Trophoblast cell (in vitro differentiated cells and primary cell): ENCODE measurements around the gene RSPH10B2.
"Not testable (repeated sequence)": the region's sequence is repeated elsewhere in the genome, so short reads cannot be mapped to it uniquely, and the experiment has no call there.

Source experiments
- DNase-seq, 2 donors: peaks; one replicate each; pipeline ENCODE4 v3.0.0-alpha.2; 2016
- H2AFZ ChIP-seq: 2 replicates; pipeline ENCODE4 v1.6.1; 2013; ENCODE audit warnings: low read length, moderate library complexity, mild to moderate bottlenecking; ENCODE audit not compliant: insufficient read depth, poor library complexity
- H2AK5ac ChIP-seq: 2 replicates; pipeline ENCODE4 v1.6.1; 2013; ENCODE audit warnings: mild to moderate bottlenecking, low read length
- H2BK120ac ChIP-seq: 2 replicates; pipeline ENCODE4 v1.6.1; 2013; ENCODE audit warnings: low read length, mild to moderate bottlenecking, moderate library complexity; ENCODE audit not compliant: insufficient read depth, poor library complexity
- H2BK12ac ChIP-seq: 2 replicates; pipeline ENCODE4 v1.6.1; 2013; ENCODE audit warnings: mild to moderate bottlenecking, low read length, moderate library complexity
- H2BK5ac ChIP-seq: 2 replicates; pipeline ENCODE4 v1.6.1; 2013; ENCODE audit warnings: low read length, low read depth, moderate library complexity, mild to moderate bottlenecking; ENCODE audit not compliant: poor library complexity
- H3K14ac ChIP-seq: 2 replicates; pipeline ENCODE4 v1.6.1; 2013; ENCODE audit warnings: mild to moderate bottlenecking, low read length
- H3K18ac ChIP-seq: 2 replicates; pipeline ENCODE4 v1.6.1; 2013; ENCODE audit warnings: mild to moderate bottlenecking, low read length
- H3K23ac ChIP-seq: 2 replicates; pipeline ENCODE4 v1.6.1; 2013; ENCODE audit warnings: low read length
- H3K27ac ChIP-seq: 2 replicates; pipeline ENCODE4 v1.5.1; 2013; ENCODE audit warnings: low read depth, mild to moderate bottlenecking, inconsistent platforms, low read length, moderate library complexity
- H3K27me3 ChIP-seq: 2 replicates; pipeline ENCODE4 v1.6.1; 2013; ENCODE audit warnings: inconsistent platforms, mild to moderate bottlenecking, low read length, moderate library complexity; ENCODE audit not compliant: insufficient read depth
- H3K36me3 ChIP-seq, 2 experiments: 1 replicate in 1 of 2; 2 replicates in 1 of 2; pipeline ENCODE4 v1.6.1; 2013; ENCODE audit warnings: low read length in 2 of 2, mild to moderate bottlenecking in 2 of 2, moderate library complexity in 1 of 2; ENCODE audit not compliant: insufficient read depth in 2 of 2, control insufficient read depth in 1 of 2
- H3K4ac ChIP-seq: 2 replicates; pipeline ENCODE4 v1.6.1; 2013; ENCODE audit warnings: low read depth, mild to moderate bottlenecking, low read length, moderate library complexity
- H3K4me1 ChIP-seq, 2 experiments: 1 replicate in 1 of 2; 2 replicates in 1 of 2; pipeline ENCODE4 v1.6.1; 2013; ENCODE audit warnings: low read length in 2 of 2, mild to moderate bottlenecking in 2 of 2, moderate library complexity in 1 of 2; ENCODE audit not compliant: insufficient read depth in 2 of 2, control insufficient read depth in 1 of 2
- H3K4me2 ChIP-seq: 2 replicates; pipeline ENCODE4 v1.6.1; 2013; ENCODE audit warnings: inconsistent platforms, mild to moderate bottlenecking, low read length, moderate library complexity
- H3K4me3 ChIP-seq: 2 replicates; pipeline ENCODE4 v1.5.1; 2013; ENCODE audit warnings: mild to moderate bottlenecking, low read depth, low read length, inconsistent platforms
- H3K79me1 ChIP-seq: one replicate; pipeline ENCODE4 v1.6.1; 2013; ENCODE audit warnings: low read length
- H3K79me2 ChIP-seq: 2 replicates; pipeline ENCODE4 v1.6.1; 2013; ENCODE audit warnings: low read length, mild to moderate bottlenecking; ENCODE audit not compliant: control insufficient read depth, insufficient read depth, poor library complexity
- H3K9ac ChIP-seq: 2 replicates; pipeline ENCODE4 v1.6.1; 2013; ENCODE audit warnings: mild to moderate bottlenecking, low read length
- H3K9me3 ChIP-seq: 2 replicates; pipeline ENCODE4 v1.6.1; 2013; ENCODE audit warnings: low read depth, mild to moderate bottlenecking, control low read depth, inconsistent platforms, low read length; ENCODE audit not compliant: insufficient read depth
- H4K12ac ChIP-seq: 2 replicates; pipeline ENCODE4 v1.6.1; 2013; ENCODE audit warnings: low read depth, mild to moderate bottlenecking, low read length, moderate library complexity
- H4K8ac ChIP-seq: 2 replicates; pipeline ENCODE4 v1.6.1; 2013; ENCODE audit warnings: low read depth, mild to moderate bottlenecking, low read length, moderate library complexity
- H4K91ac ChIP-seq: one replicate; pipeline ENCODE4 v1.6.1; 2013; ENCODE audit warnings: low read depth, mild to moderate bottlenecking, low read length, moderate library complexity
- WGBS: extraction: QIAGEN DNeasy Blood & Tissue Kit; methylation state at CpG from one replicate; pipeline ENCODE4 v1.1.7; 2013; ENCODE audit warnings: missing lambda C conversion rate; ENCODE audit not compliant: insufficient read length, insufficient coverage; ENCODE audit errors: extremely low coverage; 5-methylcytosine and 5-hydroxymethylcytosine counted together

The RSPH10B2 gene

DNA sequence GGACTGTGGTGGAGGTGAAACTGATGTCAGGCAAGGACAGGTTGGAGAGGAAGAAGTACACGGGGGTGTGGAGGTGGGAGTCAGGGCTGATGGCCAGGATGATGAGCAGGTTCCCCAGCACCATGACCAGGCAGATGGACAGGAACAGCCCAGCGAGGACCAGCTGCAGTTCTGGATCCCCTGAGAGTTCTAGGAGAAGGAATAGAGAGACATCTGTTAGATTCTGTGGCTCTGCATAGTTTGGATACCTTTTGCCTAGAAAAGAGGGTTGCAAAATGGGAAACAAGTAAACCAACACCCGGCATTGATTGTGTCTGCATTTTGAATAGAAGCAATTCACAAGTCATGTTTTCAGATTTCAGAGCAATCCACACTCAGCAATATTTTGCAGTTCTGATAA is 81.6 kb downstream of the RSPH10B2 start:
- not testable (repeated sequence) for H3K4ac ChIP-seq, H3K4me2 ChIP-seq, H3K23ac ChIP-seq, H2BK5ac ChIP-seq, H3K9me3 ChIP-seq, H3K79me1 ChIP-seq, H2BK12ac ChIP-seq, H3K9ac ChIP-seq, H3K36me3 ChIP-seq, H3K79me2 ChIP-seq, H4K8ac ChIP-seq, H2AFZ ChIP-seq, H3K27me3 ChIP-seq, H3K4me3 ChIP-seq, H2AK5ac ChIP-seq, H3K14ac ChIP-seq, H3K27ac ChIP-seq, H4K91ac ChIP-seq, H3K4me1 ChIP-seq, H3K18ac ChIP-seq, H4K12ac ChIP-seq, H2BK120ac ChIP-seq
- no CpG with 5 or more reads among the region's 3 CpGs for WGBS
- DNase-seq: peak in 1 of 2 donors; percentile 14

DNA sequence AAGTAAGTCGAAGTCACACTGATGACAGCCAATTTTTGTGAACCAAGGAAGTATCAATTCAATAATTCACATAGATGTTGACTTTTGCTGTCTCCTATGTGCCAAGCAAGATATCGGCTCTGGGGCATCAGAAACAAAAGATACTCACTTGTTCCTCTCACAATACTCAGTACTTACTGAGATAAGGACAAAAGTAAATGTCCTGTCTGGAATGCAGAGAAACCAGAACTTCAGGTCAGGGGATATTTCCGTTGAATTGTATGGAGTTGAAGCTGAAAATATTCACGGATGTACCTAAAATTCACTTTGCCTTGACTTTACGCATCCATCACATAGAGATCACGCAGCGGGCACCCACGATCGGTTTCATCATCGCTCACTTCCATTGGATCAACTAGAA is 83.2 kb downstream of the RSPH10B2 start:
- not testable (repeated sequence) for H3K4ac ChIP-seq, H3K27me3 ChIP-seq, H3K23ac ChIP-seq, H2BK12ac ChIP-seq, H2AK5ac ChIP-seq, H4K12ac ChIP-seq, H3K18ac ChIP-seq, H3K36me3 ChIP-seq, H3K79me1 ChIP-seq, H3K14ac ChIP-seq, H3K9me3 ChIP-seq, H3K4me2 ChIP-seq, H2BK5ac ChIP-seq, H3K4me1 ChIP-seq, H3K27ac ChIP-seq, H2AFZ ChIP-seq, H3K79me2 ChIP-seq, H3K4me3 ChIP-seq, H2BK120ac ChIP-seq, H3K9ac ChIP-seq, H4K8ac ChIP-seq, H4K91ac ChIP-seq
- WGBS: no CpG with 5 or more reads among the region's 10 CpGs
- peak; percentile 57 to 91 for DNase-seq

- not testable (repeated sequence) for H3K4me3 ChIP-seq, H3K18ac ChIP-seq, H3K14ac ChIP-seq, H3K36me3 ChIP-seq, H4K12ac ChIP-seq, H2AK5ac ChIP-seq, H3K4me1 ChIP-seq, H3K23ac ChIP-seq, H3K4ac ChIP-seq, H3K9ac ChIP-seq, H2BK12ac ChIP-seq, H3K79me2 ChIP-seq, H2BK120ac ChIP-seq, H3K4me2 ChIP-seq, H3K27me3 ChIP-seq, H3K79me1 ChIP-seq, H4K91ac ChIP-seq, H3K9me3 ChIP-seq, H3K27ac ChIP-seq, H4K8ac ChIP-seq
- DNase-seq: peak; percentile 82 to 86
- no CpG with 5 or more reads among the region's 20 CpGs for WGBS
- H2BK5ac ChIP-seq: peak overlapping the region; percentile 31
- H2AFZ ChIP-seq: peak overlapping the region; percentile 63
These were observed 88.5 kb downstream of the RSPH10B2 start for GRCh38 chr7:6842278-6842921.

DNA sequence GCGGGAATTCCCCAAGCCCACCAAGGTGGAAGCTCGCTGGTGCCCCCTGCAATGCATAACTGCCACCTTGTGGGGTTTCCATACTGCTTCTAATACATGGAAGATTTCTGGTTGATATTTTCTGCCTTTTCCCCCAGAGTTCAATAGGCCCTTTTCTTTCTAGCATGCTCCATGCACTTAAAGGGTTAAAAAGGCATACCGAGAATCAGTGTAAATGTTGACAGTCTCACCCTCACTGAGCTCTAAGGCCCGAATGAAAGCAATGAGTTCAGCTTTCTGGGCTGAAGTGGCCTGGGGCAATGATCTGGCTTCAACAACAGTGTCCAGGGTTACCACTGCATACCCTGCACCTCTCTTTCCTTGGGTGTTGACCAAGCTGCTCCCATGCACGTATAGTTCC is 89.2 kb downstream of the RSPH10B2 start:
- H3K9ac ChIP-seq, H3K27me3 ChIP-seq: not testable (repeated sequence)

More for the DNA sequence above, 89.2 kb downstream of the RSPH10B2 start:
- H3K4me3 ChIP-seq, H3K18ac ChIP-seq, H4K12ac ChIP-seq, H3K14ac ChIP-seq, DNase-seq, H4K8ac ChIP-seq, H3K36me3 ChIP-seq, H4K91ac ChIP-seq, H2AK5ac ChIP-seq, H3K79me1 ChIP-seq, H2BK12ac ChIP-seq, H3K4ac ChIP-seq, H2BK120ac ChIP-seq, H2BK5ac ChIP-seq, H3K4me1 ChIP-seq, H3K79me2 ChIP-seq, H3K9me3 ChIP-seq, H3K27ac ChIP-seq, H2AFZ ChIP-seq, H3K23ac ChIP-seq, H3K4me2 ChIP-seq: not testable (repeated sequence)
- no CpG with 5 or more reads among the region's 5 CpGs for WGBS
